Testis (tissue), 2 donors: ENCODE measurements around the gene IFT74.

Experiments used
- CTCF ChIP-seq, 3 experiments: fragments of 450-650 bp in 2 of 3; fragments of 200-600 bp in 1 of 3; sonication (generic) in 1 of 3; IDR thresholded peaks; one replicate each; pipeline ENCODE4 v1.5.1; 2016 to 2019; ENCODE audit warnings: antibody characterized with exemption in 3 of 3, mild to moderate bottlenecking in 2 of 3, moderate library complexity in 1 of 3
- POLR2A ChIP-seq: fragments of 450-650 bp; IDR thresholded peaks from one replicate; pipeline ENCODE4 v1.6.1; 2017; ENCODE audit warnings: antibody characterized with exemption, mild to moderate bottlenecking, moderate library complexity

DNA sequence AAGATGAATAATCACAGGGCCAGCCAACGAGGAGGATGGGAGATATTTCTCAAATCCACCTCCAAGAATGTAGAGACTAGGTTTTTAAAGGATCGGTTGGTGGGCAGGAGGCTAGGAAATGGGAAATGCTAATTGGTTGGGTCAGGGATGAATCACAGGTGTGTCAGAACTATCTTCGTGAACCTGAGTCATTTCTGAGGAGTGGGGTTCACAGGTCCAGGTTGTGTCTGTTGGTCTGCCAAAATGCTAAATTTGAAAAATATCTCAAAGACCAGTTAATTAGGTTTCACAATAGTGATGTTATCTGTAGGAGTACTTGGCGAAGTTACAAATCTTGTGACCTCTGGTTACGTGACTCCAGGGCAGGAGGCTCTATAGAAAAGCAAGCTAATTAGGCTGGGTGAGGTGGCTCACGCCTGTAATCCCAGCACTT is 6.6 kb upstream of the IFT74 start:
- TF ChIP-seq CTCF (IDR thresholded peaks at IDR 0.05): no peak
- TF ChIP-seq POLR2A: no peak
